Tibial nerve (tissue), 4 donors: Measurements from ENCODE around the gene COL4A1. TPM values are rescaled to one million over a fixed set of nuclear protein-coding genes. Genes with fewer than 3 reads are reported as not detected.
A peak's percentile ranks its signal among the peaks of the same experiment; 100 is the strongest.

ENCODE experiments used
- DNase-seq, 2 donors: peaks; one replicate each; pipeline ENCODE4 v3.0.0-alpha.2; 2019; ENCODE audit warnings: low spot score in 2 of 2
- H3K27ac ChIP-seq, 4 donors: fragments of 200-600 bp; sonication (generic) in 3 of 4; one replicate each; pipeline ENCODE4 v1.5.1; 2017 to 2019; ENCODE audit warnings: mild to moderate bottlenecking in 1 of 4
- H3K27me3 ChIP-seq, 2 donors: fragments of 200-600 bp; sonication (generic) in 1 of 2; one replicate each; pipeline versions ENCODE4 v1.5.1 to v1.6.0; 2017 to 2019
- H3K36me3 ChIP-seq, 3 donors: fragments of 200-600 bp; sonication (generic); one replicate each; pipeline ENCODE4 v1.5.1; 2018 to 2019
- H3K4me1 ChIP-seq, 4 donors: fragments of 200-600 bp; sonication (generic) in 3 of 4; one replicate each; pipeline ENCODE4 v1.5.1; 2017 to 2019
- H3K4me3 ChIP-seq, 4 donors: fragments of 200-600 bp; sonication (generic) in 3 of 4; one replicate each; pipeline ENCODE4 v1.5.1; 2017 to 2019; ENCODE audit warnings: mild to moderate bottlenecking in 1 of 4, moderate library complexity in 1 of 4
- H3K9me3 ChIP-seq, 4 donors: fragments of 200-600 bp; sonication (generic) in 3 of 4; one replicate each; pipeline ENCODE4 v1.5.1; 2017 to 2019
- CTCF ChIP-seq, 5 experiments: fragments of 200-600 bp in 3 of 5; fragments of 450-650 bp in 2 of 5; sonication (generic) in 3 of 5; IDR thresholded peaks; one replicate each; pipeline ENCODE4 v1.5.1; 2016 to 2019; ENCODE audit warnings: antibody characterized with exemption in 5 of 5, mild to moderate bottlenecking in 3 of 5, moderate library complexity in 2 of 5
- EP300 ChIP-seq, 2 donors: sonication (generic); formaldehyde crosslinking; IDR thresholded peaks; one replicate each; pipeline ENCODE4 v1.6.1; 2017; ENCODE audit warnings: antibody characterized with exemption in 2 of 2, mild to moderate bottlenecking in 1 of 2
- POLR2A ChIP-seq, 2 donors: fragments of 450-650 bp; IDR thresholded peaks; one replicate each; pipeline ENCODE4 v1.6.1; 2017; ENCODE audit warnings: antibody characterized with exemption in 2 of 2, mild to moderate bottlenecking in 2 of 2, moderate library complexity in 2 of 2
- WGBS, 2 donors: methylation state at CpG; one replicate each; pipeline ENCODE4 v1.1.5; 2018; 5-methylcytosine and 5-hydroxymethylcytosine counted together
- total RNA-seq, 4 donors: library from RNA; depleted of rRNA; stranded (reverse); fragments of >200 nt; gene quantifications; one replicate each; pipeline ENCODE4 v1.1.0, GENCODE V29; 2016

COL4A1 gene
- total RNA-seq, 4 donors from 2014 or later, result 385 to 583 (median 526) TPM

GRCh38 chr13:110320645-110321044, 13.7 kb upstream of the COL4A1 start:
- WGBS, 2 donors, result 38 to 47% methylated on average over 2 of the region's 2 CpGs
- Histone ChIP-seq H3K27ac (peak overlapping the region in 3 of 4 donors; percentile 25 to 80 (median 78)), H3K4me3 (no peak overlapping the region)

GRCh38 chr13:110319774-110320509, 13.0 kb upstream of the COL4A1 start:
- no peaks in the 10 kb centered on the region for H3K27me3 ChIP-seq
- H3K4me3 ChIP-seq, result no peak overlapping the region
- no peak for DNase-seq
- no peaks in the 10 kb centered on the region for H3K9me3 ChIP-seq
- peak overlapping the region in 3 of 4 donors; percentile 25 to 80 (median 78) for H3K27ac ChIP-seq
- no peak for TF ChIP-seq CTCF (IDR thresholded peaks at IDR 0.05)
- peak in 1 of 2 donors; percentile 37 for TF ChIP-seq EP300 (IDR thresholded peaks at IDR 0.05)
- TF ChIP-seq POLR2A (IDR thresholded peaks at IDR 0.05), result no peak
- WGBS, 2 donors, result 61 to 70% methylated on average over 18 to 19 of the region's 19 CpGs
- peaks cover 0 to 18% (median 0%) of the 10 kb centered on the region in 3 donors for H3K36me3 ChIP-seq
- peaks cover 0 to 89% (median 37%) of the 10 kb centered on the region in 4 donors for H3K4me1 ChIP-seq

More at GRCh38 chr13:110320645-110321044, 13.7 kb upstream of the COL4A1 start:
- H3K36me3 ChIP-seq, result peaks cover 0 to 17% (median 0%) of the 10 kb centered on the region in 3 donors
- peaks cover 0 to 89% (median 39%) of the 10 kb centered on the region in 4 donors for H3K4me1 ChIP-seq
- DNase-seq, result no peak
- TF ChIP-seq POLR2A (IDR thresholded peaks at IDR 0.05) (no peak), CTCF (IDR thresholded peaks at IDR 0.05) (no peak), EP300 (IDR thresholded peaks at IDR 0.05) (no peak)
- H3K9me3 ChIP-seq, result no peaks in the 10 kb centered on the region
- H3K27me3 ChIP-seq, result no peaks in the 10 kb centered on the region

DNA sequence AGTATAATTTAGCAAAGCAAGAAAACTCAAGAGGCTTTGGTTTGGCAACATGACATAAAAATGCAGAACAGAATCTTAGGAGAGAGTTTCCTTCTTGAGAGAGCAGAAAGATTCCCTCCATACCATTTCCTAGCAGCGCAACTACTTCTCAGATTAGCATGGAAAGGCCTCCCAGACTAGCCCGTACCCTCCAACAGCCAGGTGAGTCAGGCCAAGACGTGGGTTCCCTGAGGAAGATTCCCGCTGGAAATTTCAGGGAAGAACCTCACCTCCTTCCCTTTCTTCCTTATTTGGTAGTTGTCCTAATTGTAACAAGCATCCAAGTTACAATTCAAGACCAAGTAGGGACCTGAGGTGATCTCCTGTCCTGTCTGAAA, 12.4 kb upstream of the COL4A1 start:
- Histone ChIP-seq H3K9me3 (no peaks in the 10 kb centered on the region), H3K4me1 (peaks cover 0 to 89% (median 35%) of the 10 kb centered on the region in 4 donors), H3K27me3 (no peaks in the 10 kb centered on the region), H3K27ac (peak overlapping the region in 2 of 4 donors; percentile 78 to 80), H3K4me3 (no peak overlapping the region), H3K36me3 (peaks cover 0 to 24% (median 0%) of the 10 kb centered on the region in 3 donors)
- TF ChIP-seq POLR2A (IDR thresholded peaks at IDR 0.05) (no peak), EP300 (IDR thresholded peaks at IDR 0.05) (no peak), CTCF (IDR thresholded peaks at IDR 0.05) (no peak)
- 56 to 60% methylated on average over 4 of the region's 4 CpGs for WGBS, 2 donors
- no peak for DNase-seq

DNA sequence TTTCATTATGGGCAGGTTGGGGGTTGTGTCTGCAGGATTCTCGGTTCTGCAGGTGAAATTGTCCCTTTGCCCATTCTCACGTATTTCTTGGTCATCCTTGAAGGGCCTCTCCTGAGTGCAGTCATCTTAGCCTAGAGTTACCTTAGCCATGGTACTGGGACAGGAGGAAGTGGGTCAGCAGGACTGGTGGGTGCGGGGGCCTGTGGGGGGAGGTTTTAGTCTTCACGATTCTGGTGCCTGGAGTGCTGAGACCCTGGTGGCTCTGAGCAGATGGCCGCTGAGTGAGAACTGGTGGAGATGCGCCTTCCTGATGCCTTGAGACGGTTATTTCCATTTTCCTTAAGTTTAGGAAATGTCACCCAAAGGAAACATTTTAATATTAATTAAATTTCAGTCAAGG, 12.0 kb upstream of the COL4A1 start:
- no peak for DNase-seq
- TF ChIP-seq POLR2A (IDR thresholded peaks at IDR 0.05) (no peak), CTCF (IDR thresholded peaks at IDR 0.05) (no peak), EP300 (IDR thresholded peaks at IDR 0.05) (no peak)
- Histone ChIP-seq H3K27ac (peak overlapping the region in 2 of 4 donors; percentile 78 to 80), H3K27me3 (no peaks in the 10 kb centered on the region), H3K9me3 (no peaks in the 10 kb centered on the region), H3K4me3 (no peak overlapping the region), H3K4me1 (peaks cover 0 to 89% (median 36%) of the 10 kb centered on the region in 4 donors), H3K36me3 (peaks cover 0 to 26% (median 0%) of the 10 kb centered on the region in 3 donors)
- WGBS, 2 donors, result 77% methylated on average over 7 of the region's 7 CpGs

GRCh38 chr13:110317496-110318195, 10.7 kb upstream of the COL4A1 start:
- no peak for TF ChIP-seq CTCF (IDR thresholded peaks at IDR 0.05)
- TF ChIP-seq EP300 (IDR thresholded peaks at IDR 0.05), result no peak
- TF ChIP-seq POLR2A (IDR thresholded peaks at IDR 0.05), result no peak
- DNase-seq, result no peak
- H3K27me3 ChIP-seq, result no peaks in the 10 kb centered on the region
- peaks cover 0 to 85% (median 34%) of the 10 kb centered on the region in 4 donors for H3K4me1 ChIP-seq
- no peaks in the 10 kb centered on the region for H3K9me3 ChIP-seq
- no peak overlapping the region for H3K27ac ChIP-seq
- 78 to 82% methylated on average over 13 of the region's 13 CpGs for WGBS, 2 donors
- peaks cover 0 to 26% (median 0%) of the 10 kb centered on the region in 3 donors for H3K36me3 ChIP-seq
- no peak overlapping the region for H3K4me3 ChIP-seq
